ENCODE measurements around the gene DCLK1. TPM values are rescaled to one million over a fixed set of nuclear protein-coding genes. Genes with fewer than 3 reads are reported as not detected.
A peak's percentile ranks its signal among the peaks of the same experiment; 100 is the strongest.

DCLK1 gene
- total RNA-seq, 1 donor from 2014 or later = 9.1 TPM

- peaks cover 72% of the 10 kb centered on the region for H3K4me1 Mint-ChIP-seq (ENCODE audit: unreplicated experiment)
- H3K27ac Mint-ChIP-seq (ENCODE audit: unreplicated experiment) = peak overlapping the region; percentile 67
- TF ChIP-seq CTCF (IDR thresholded peaks at IDR 0.05) = no peak
- no peaks in the 10 kb centered on the region for H3K36me3 Mint-ChIP-seq (ENCODE audit: unreplicated experiment)
- H3K9me3 Mint-ChIP-seq (ENCODE audit: unreplicated experiment) = no peaks in the 10 kb centered on the region
- H3K27me3 Mint-ChIP-seq (ENCODE audit: unreplicated experiment) = no peaks in the 10 kb centered on the region
- H3K4me3 Mint-ChIP-seq (ENCODE audit: unreplicated experiment) = no peak overlapping the region
- no peak for DNase-seq (ENCODE audit: extremely low spot score, unreplicated experiment)
These were observed 292.8 kb downstream of the DCLK1 start for GRCh38 chr13:35838356-35838755.

- DNase-seq (ENCODE audit: extremely low spot score, unreplicated experiment) = no peak
- Mint-ChIP-seq H3K9me3 (ENCODE audit: unreplicated experiment) (no peaks in the 10 kb centered on the region), H3K4me1 (ENCODE audit: unreplicated experiment) (peaks cover 89% of the 10 kb centered on the region), H3K27ac (ENCODE audit: unreplicated experiment) (peak overlapping the region; percentile 16), H3K4me3 (ENCODE audit: unreplicated experiment) (no peak overlapping the region), H3K36me3 (ENCODE audit: unreplicated experiment) (peaks cover 5% of the 10 kb centered on the region), H3K27me3 (ENCODE audit: unreplicated experiment) (no peaks in the 10 kb centered on the region)
- no peak for TF ChIP-seq CTCF (IDR thresholded peaks at IDR 0.05)
These were observed 294.7 kb downstream of the DCLK1 start for GRCh38 chr13:35836446-35836845.

- peaks cover 90% of the 10 kb centered on the region for H3K4me1 Mint-ChIP-seq (ENCODE audit: unreplicated experiment)
- H3K27me3 Mint-ChIP-seq (ENCODE audit: unreplicated experiment) = no peaks in the 10 kb centered on the region
- DNase-seq (ENCODE audit: extremely low spot score, unreplicated experiment) = no peak
- no peak overlapping the region for H3K4me3 Mint-ChIP-seq (ENCODE audit: unreplicated experiment)
- peaks cover 5% of the 10 kb centered on the region for H3K36me3 Mint-ChIP-seq (ENCODE audit: unreplicated experiment)
- H3K27ac Mint-ChIP-seq (ENCODE audit: unreplicated experiment) = no peak overlapping the region
- no peaks in the 10 kb centered on the region for H3K9me3 Mint-ChIP-seq (ENCODE audit: unreplicated experiment)
- TF ChIP-seq CTCF (IDR thresholded peaks at IDR 0.05) = no peak
These were observed 295.2 kb downstream of the DCLK1 start for GRCh38 chr13:35835989-35836388.

- H3K4me3 Mint-ChIP-seq (ENCODE audit: unreplicated experiment) = no peak overlapping the region
- DNase-seq (ENCODE audit: extremely low spot score, unreplicated experiment) = no peak
- H3K36me3 Mint-ChIP-seq (ENCODE audit: unreplicated experiment) = peaks cover 5% of the 10 kb centered on the region
- peak overlapping the region; percentile 90 for H3K27ac Mint-ChIP-seq (ENCODE audit: unreplicated experiment)
- TF ChIP-seq CTCF (IDR thresholded peaks at IDR 0.05) = no peak
- H3K27me3 Mint-ChIP-seq (ENCODE audit: unreplicated experiment) = no peaks in the 10 kb centered on the region
- H3K4me1 Mint-ChIP-seq (ENCODE audit: unreplicated experiment) = peaks cover 81% of the 10 kb centered on the region
- H3K9me3 Mint-ChIP-seq (ENCODE audit: unreplicated experiment) = no peaks in the 10 kb centered on the region
These were observed 297.4 kb downstream of the DCLK1 start for GRCh38 chr13:35833608-35834275.

GRCh38 chr13:35833031-35833430 lies 298.2 kb downstream of the DCLK1 start:
- no peak for TF ChIP-seq CTCF (IDR thresholded peaks at IDR 0.05)
- Mint-ChIP-seq H3K4me3 (ENCODE audit: unreplicated experiment) (no peak overlapping the region), H3K36me3 (ENCODE audit: unreplicated experiment) (peaks cover 5% of the 10 kb centered on the region), H3K4me1 (ENCODE audit: unreplicated experiment) (peaks cover 78% of the 10 kb centered on the region), H3K27ac (ENCODE audit: unreplicated experiment) (peak overlapping the region; percentile 90), H3K9me3 (ENCODE audit: unreplicated experiment) (no peaks in the 10 kb centered on the region), H3K27me3 (ENCODE audit: unreplicated experiment) (no peaks in the 10 kb centered on the region)
- DNase-seq (ENCODE audit: extremely low spot score, unreplicated experiment) = no peak
